Measurements from ENCODE around the gene RSRC1. TPM values are rescaled to one million over a fixed set of nuclear protein-coding genes. Genes with fewer than 3 reads are reported as not detected.
"Not testable (repeated sequence)": the region's sequence is repeated elsewhere in the genome, so short reads cannot be mapped to it uniquely, and the experiment has no call there.

The RSRC1 gene
- total and polyA plus RNA-seq, 10 donors, result 7.2 to 56.5 (median 33.1) TPM

DNA sequence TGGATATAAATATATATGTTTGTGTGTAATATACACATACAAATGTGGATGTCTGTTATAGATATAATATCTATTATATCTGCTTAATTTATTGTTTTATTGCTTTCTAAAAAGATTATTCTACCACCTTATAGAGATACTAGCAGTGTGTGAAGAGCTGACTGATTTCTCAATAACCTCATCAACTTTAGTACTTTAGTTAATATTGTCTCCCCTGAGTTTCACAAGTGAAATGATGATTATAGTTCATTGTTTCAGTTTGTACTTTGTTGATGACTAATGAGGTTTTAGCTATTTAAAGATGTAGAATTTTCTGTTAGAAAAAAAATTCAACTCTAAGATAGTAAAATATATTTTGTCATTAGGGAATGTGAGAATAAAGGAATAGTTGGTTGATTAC, 11.4 kb downstream of the RSRC1 start:
- Histone ChIP-seq H3K27me3 (replicated peaks in 1 of 7) (no peaks in the 10 kb centered on the region), H3K36me3 (peaks cover 7 to 46% (median 40%) of the 10 kb centered on the region in 6 donors), H3K27ac (no peak overlapping the region), H3K4me1 (peaks cover 0 to 3% (median 0%) of the 10 kb centered on the region in 6 donors), H3K4me3 (no peak overlapping the region), H3K9me3 (peaks cover 0 to 18% (median 14%) of the 10 kb centered on the region in 8 donors)
- DNase-seq, result no peak
- intact Hi-C loops (cut with DNase I; ENCODE audit: low total_unique reads), result no loop called here
- TF ChIP-seq, protein P1, sequence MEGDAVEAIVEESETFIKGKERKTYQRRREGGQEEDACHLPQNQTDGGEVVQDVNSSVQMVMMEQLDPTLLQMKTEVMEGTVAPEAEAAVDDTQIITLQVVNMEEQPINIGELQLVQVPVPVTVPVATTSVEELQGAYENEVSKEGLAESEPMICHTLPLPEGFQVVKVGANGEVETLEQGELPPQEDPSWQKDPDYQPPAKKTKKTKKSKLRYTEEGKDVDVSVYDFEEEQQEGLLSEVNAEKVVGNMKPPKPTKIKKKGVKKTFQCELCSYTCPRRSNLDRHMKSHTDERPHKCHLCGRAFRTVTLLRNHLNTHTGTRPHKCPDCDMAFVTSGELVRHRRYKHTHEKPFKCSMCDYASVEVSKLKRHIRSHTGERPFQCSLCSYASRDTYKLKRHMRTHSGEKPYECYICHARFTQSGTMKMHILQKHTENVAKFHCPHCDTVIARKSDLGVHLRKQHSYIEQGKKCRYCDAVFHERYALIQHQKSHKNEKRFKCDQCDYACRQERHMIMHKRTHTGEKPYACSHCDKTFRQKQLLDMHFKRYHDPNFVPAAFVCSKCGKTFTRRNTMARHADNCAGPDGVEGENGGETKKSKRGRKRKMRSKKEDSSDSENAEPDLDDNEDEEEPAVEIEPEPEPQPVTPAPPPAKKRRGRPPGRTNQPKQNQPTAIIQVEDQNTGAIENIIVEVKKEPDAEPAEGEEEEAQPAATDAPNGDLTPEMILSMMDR (IDR thresholded peaks at IDR 0.05 in 8 of 11, conservative IDR thresholded peaks at IDR 0.05 in 3 of 11), result no peak
- TF ChIP-seq POLR2A (IDR thresholded peaks at IDR 0.05), result no peak
- no peak for TF ChIP-seq POLR2AphosphoS5 (IDR thresholded peaks at IDR 0.05)

DNA sequence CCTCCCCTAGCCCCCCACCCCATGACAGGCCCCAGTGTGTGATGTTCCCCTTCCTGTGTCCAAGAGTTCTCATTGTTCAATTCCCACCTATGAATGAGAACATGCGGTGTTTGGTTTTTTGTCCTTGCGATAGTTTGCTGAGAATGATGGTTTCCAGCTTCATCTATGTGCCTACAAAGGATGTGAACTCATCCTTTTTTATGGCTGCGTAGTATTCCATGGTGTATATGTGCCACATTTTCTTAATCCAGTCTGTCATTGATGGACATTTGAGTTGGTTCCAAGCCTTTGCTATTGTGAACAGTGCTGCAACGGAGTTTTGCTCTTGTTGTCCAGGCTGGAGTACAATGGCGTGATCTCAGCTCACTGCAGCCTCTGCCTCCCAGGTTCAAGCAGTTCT, 12.8 kb downstream of the RSRC1 start:
- H3K27me3 ChIP-seq (replicated peaks in 1 of 7); DNase-seq; H3K4me3 ChIP-seq; H3K4me1 ChIP-seq; intact Hi-C loops (cut with DNase I; ENCODE audit: low total_unique reads); H3K27ac ChIP-seq: not testable (repeated sequence)
- Histone ChIP-seq H3K9me3 (peaks cover 8 to 32% (median 28%) of the 10 kb centered on the region in 8 donors), H3K36me3 (peaks cover 8 to 61% (median 53%) of the 10 kb centered on the region in 6 donors)
- 77 to 98% (median 79%) methylated on average over 5 of the region's 5 CpGs for WGBS, 5 donors

DNA sequence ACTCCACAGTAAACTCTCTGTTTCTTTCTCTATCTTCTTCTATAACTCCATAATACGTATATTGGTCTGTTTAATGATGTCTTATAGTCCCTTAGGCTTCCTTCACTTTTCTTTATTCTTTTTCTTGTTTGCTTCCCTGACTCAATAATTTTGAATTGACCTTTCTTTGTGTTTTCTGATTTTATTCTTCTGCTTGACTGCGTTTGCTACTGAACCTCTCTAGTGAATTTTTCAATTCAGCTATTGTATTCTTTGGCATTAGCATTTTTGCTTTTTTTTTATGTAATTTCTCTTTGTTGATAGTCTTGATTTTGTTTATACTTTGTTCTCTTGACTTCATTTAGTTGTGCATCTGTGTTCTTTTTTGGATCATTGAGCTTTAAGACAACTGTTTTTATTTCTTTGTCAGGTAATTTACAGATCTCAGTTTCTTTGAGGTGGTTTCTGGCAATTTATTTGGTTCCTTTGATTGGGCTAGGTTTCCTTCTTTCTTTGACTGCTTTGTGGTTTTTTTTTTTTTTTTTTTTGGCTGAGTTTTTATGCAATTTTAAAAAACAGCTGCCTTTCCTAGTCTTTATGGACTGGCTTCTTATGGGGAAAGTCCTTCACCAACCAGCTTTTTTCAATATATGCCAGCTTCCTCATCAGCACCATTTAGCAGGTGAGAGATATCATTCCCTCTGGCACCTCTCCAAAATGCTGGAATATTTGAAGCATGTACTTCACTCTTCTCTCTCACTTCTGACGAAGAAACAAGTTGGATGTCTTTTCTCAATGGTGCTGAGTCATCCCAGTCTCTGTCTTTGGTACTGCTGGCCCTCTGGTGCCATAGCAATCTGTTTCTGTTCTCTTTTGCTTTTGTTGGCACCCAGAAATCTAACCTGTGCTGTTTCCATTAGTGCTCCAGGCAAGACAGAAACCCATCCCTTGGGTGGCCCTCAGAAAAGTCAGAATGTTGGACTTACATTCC, 17.6 kb downstream of the RSRC1 start:
- no peaks in the 10 kb centered on the region for H3K27me3 ChIP-seq (replicated peaks in 1 of 7)
- no peak overlapping the region for H3K27ac ChIP-seq
- TF ChIP-seq POLR2A (IDR thresholded peaks at IDR 0.05), result no peak
- TF ChIP-seq, protein P1 (IDR thresholded peaks at IDR 0.05 in 8 of 11, conservative IDR thresholded peaks at IDR 0.05 in 3 of 11), result no peak
- no peak for TF ChIP-seq POLR2AphosphoS5 (IDR thresholded peaks at IDR 0.05)
- WGBS, 5 donors, result 86 to 97% (median 89%) methylated on average over 3 of the region's 3 CpGs
- DNase-seq, result no peak
- H3K36me3 ChIP-seq, result peaks cover 8 to 98% (median 76%) of the 10 kb centered on the region in 6 donors
- H3K4me3 ChIP-seq, result no peak overlapping the region
- no peaks in the 10 kb centered on the region for H3K4me1 ChIP-seq
- intact Hi-C loops (cut with DNase I; ENCODE audit: low total_unique reads), result no loop called here
- H3K9me3 ChIP-seq, result peaks cover 8 to 38% (median 34%) of the 10 kb centered on the region in 8 donors

DNA sequence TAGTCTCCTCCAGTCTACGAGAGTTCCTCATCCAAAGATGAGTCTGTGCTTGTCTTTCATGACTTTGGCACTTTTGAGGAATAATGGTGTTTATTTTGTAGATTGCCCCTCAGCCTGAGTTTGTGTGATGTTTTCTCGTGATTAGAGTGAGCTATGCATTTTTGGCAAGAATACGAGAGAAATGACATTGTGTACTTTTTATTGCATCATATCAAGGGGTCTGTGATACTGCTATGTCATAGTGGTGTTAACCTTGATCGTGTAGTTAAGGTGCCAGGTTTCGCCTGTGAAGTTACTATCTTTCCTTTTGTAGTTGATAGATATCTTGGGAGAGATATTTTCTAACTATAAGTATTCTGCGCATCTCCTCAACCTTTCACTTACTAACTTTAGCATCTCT, 18.9 kb downstream of the RSRC1 start:
- Histone ChIP-seq H3K4me1 (no peaks in the 10 kb centered on the region), H3K36me3 (peaks cover 8 to 96% (median 64%) of the 10 kb centered on the region in 6 donors), H3K27me3 (replicated peaks in 1 of 7) (no peaks in the 10 kb centered on the region), H3K4me3 (no peak overlapping the region), H3K9me3 (peaks cover 8 to 36% (median 31%) of the 10 kb centered on the region in 8 donors), H3K27ac (no peak overlapping the region)
- no peak for DNase-seq
- no peak for TF ChIP-seq POLR2AphosphoS5 (IDR thresholded peaks at IDR 0.05)
- no peak for TF ChIP-seq POLR2A (IDR thresholded peaks at IDR 0.05)
- TF ChIP-seq, protein P1 (IDR thresholded peaks at IDR 0.05 in 8 of 11, conservative IDR thresholded peaks at IDR 0.05 in 3 of 11), result no peak
- WGBS, 5 donors, result 79 to 97% (median 80%) methylated on average over 6 of the region's 6 CpGs
- intact Hi-C loops (cut with DNase I; ENCODE audit: low total_unique reads), result no loop called here

Data from spleen (tissue), 11 donors.